Measurements from ENCODE around the gene ADA.
A peak's percentile ranks its signal among the peaks of the same experiment; 100 is the strongest.
"Not testable (repeated sequence)": the region's sequence is repeated elsewhere in the genome, so short reads cannot be mapped to it uniquely, and the experiment has no call there.

ADA gene

GRCh38 chr20:44651684-44652423 lies at the start of gene ADA:
Gene ADA (minus strand): TSS chr20:44651699. CDS start chr20:44651607, 92 bp downstream.
- FAIRE-seq (no peak), DNase-seq (ENCODE audit: insufficient read length, low spot score) (peak; percentile 60)
- TF ChIP-seq POLR2A (IDR thresholded peaks at IDR 0.05; ENCODE audit: low read depth, low read length): no peak; the same call in 1 of the 2 replicates

GRCh38 chr20:44700306-44700705 lies 48.8 kb upstream of the ADA start:
- no peak for TF ChIP-seq POLR2A (IDR thresholded peaks at IDR 0.05; ENCODE audit: low read depth, low read length)
- DNase-seq (ENCODE audit: insufficient read length, low spot score) (no peak), FAIRE-seq (no peak)

- DNase-seq (ENCODE audit: insufficient read length, low spot score) (no peak), FAIRE-seq (no peak)
- no peak for TF ChIP-seq POLR2A (IDR thresholded peaks at IDR 0.05; ENCODE audit: low read depth, low read length)
These were observed 46.9 kb upstream of the ADA start for GRCh38 chr20:44698351-44698750.

- DNase-seq (ENCODE audit: insufficient read length, low spot score); FAIRE-seq: not testable (repeated sequence)
These were observed 45.5 kb upstream of the ADA start for GRCh38 chr20:44697041-44697440.

GRCh38 chr20:44696315-44696714 lies 44.8 kb upstream of the ADA start:
- FAIRE-seq (no peak), DNase-seq (ENCODE audit: insufficient read length, low spot score) (no peak)
- no peak for TF ChIP-seq POLR2A (IDR thresholded peaks at IDR 0.05; ENCODE audit: low read depth, low read length)

GRCh38 chr20:44695674-44696300 lies 44.3 kb upstream of the ADA start:
- FAIRE-seq: no peak
- TF ChIP-seq POLR2A (IDR thresholded peaks at IDR 0.05; ENCODE audit: low read depth, low read length): no peak
- DNase-seq (ENCODE audit: insufficient read length, low spot score): no peak

- no peak for TF ChIP-seq POLR2A (IDR thresholded peaks at IDR 0.05; ENCODE audit: low read depth, low read length)
- DNase-seq (ENCODE audit: insufficient read length, low spot score): no peak
- no peak for FAIRE-seq
These were observed 43.8 kb upstream of the ADA start for GRCh38 chr20:44695295-44695673.

- no peak for FAIRE-seq
- no peak for TF ChIP-seq POLR2A (IDR thresholded peaks at IDR 0.05; ENCODE audit: low read depth, low read length)
- no peak for DNase-seq (ENCODE audit: insufficient read length, low spot score)
These were observed 42.7 kb upstream of the ADA start for GRCh38 chr20:44694159-44694558.

GRCh38 chr20:44693627-44694026 lies 42.1 kb upstream of the ADA start:
- FAIRE-seq: no peak
- DNase-seq (ENCODE audit: insufficient read length, low spot score): no peak
- no peak for TF ChIP-seq POLR2A (IDR thresholded peaks at IDR 0.05; ENCODE audit: low read depth, low read length)

GRCh38 chr20:44692932-44693480 lies 41.5 kb upstream of the ADA start:
- TF ChIP-seq POLR2A (IDR thresholded peaks at IDR 0.05; ENCODE audit: low read depth, low read length): no peak
- FAIRE-seq (peak; percentile 89), DNase-seq (ENCODE audit: insufficient read length, low spot score) (peak; percentile 82)

- DNase-seq (ENCODE audit: insufficient read length, low spot score) (no peak), FAIRE-seq (no peak)
- TF ChIP-seq POLR2A (IDR thresholded peaks at IDR 0.05; ENCODE audit: low read depth, low read length): no peak
These were observed 40.2 kb upstream of the ADA start for GRCh38 chr20:44691424-44692423.

- no peak for TF ChIP-seq POLR2A (IDR thresholded peaks at IDR 0.05; ENCODE audit: low read depth, low read length)
These were observed 39.4 kb upstream of the ADA start for GRCh38 chr20:44690781-44691423.

GRCh38 chr20:44689809-44690208 lies 38.3 kb upstream of the ADA start:
- FAIRE-seq: no peak
- TF ChIP-seq POLR2A (IDR thresholded peaks at IDR 0.05; ENCODE audit: low read depth, low read length): no peak

More at GRCh38 chr20:44690781-44691423, 39.4 kb upstream of the ADA start:
- FAIRE-seq (no peak), DNase-seq (ENCODE audit: insufficient read length, low spot score) (no peak)

More at GRCh38 chr20:44689809-44690208, 38.3 kb upstream of the ADA start:
- DNase-seq (ENCODE audit: insufficient read length, low spot score): no peak

All from H54 (cell line).